Fibroblast of the aortic adventitia (primary cell): ENCODE results near the gene PLPP7. TPM values are rescaled to one million over a fixed set of nuclear protein-coding genes. Genes with fewer than 3 reads are reported as not detected.
"Not testable (repeated sequence)": the region's sequence is repeated elsewhere in the genome, so short reads cannot be mapped to it uniquely, and the experiment has no call there.

Source experiments
- DNase-seq: peaks from one replicate; pipeline ENCODE4 v3.0.0-alpha.2; 2010; ENCODE audit warnings: low read depth
- H3K4me3 ChIP-seq: 2 replicates; pipeline ENCODE4 v1.5.1; 2011; ENCODE audit warnings: low read depth, mild to moderate bottlenecking, control low read depth, low read length, moderate library complexity
- total RNA-seq: library from RNA; depleted of rRNA; stranded (reverse); fragments of >200 nt; gene quantifications from 2 replicates; pipeline ENCODE4 v1.2.3, GENCODE V29; 2012; ENCODE audit warnings: low replicate concordance
- TF ChIP-seq, protein P1 (sequence below): IDR thresholded peaks from 2 replicates; pipeline ENCODE4 v1.5.1; 2011; ENCODE audit warnings: mild to moderate bottlenecking, low read length, control low read depth, inconsistent platforms; ENCODE audit not compliant: insufficient read depth

The PLPP7 gene
- total RNA-seq, 1 donor, result 9.8 TPM

GRCh38 chr9:131270171-131271015 is 19.1 kb upstream of the PLPP7 start:
- no peak overlapping the region for H3K4me3 ChIP-seq
- TF ChIP-seq, protein P1, sequence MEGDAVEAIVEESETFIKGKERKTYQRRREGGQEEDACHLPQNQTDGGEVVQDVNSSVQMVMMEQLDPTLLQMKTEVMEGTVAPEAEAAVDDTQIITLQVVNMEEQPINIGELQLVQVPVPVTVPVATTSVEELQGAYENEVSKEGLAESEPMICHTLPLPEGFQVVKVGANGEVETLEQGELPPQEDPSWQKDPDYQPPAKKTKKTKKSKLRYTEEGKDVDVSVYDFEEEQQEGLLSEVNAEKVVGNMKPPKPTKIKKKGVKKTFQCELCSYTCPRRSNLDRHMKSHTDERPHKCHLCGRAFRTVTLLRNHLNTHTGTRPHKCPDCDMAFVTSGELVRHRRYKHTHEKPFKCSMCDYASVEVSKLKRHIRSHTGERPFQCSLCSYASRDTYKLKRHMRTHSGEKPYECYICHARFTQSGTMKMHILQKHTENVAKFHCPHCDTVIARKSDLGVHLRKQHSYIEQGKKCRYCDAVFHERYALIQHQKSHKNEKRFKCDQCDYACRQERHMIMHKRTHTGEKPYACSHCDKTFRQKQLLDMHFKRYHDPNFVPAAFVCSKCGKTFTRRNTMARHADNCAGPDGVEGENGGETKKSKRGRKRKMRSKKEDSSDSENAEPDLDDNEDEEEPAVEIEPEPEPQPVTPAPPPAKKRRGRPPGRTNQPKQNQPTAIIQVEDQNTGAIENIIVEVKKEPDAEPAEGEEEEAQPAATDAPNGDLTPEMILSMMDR, result no peak
- DNase-seq, result no peak

GRCh38 chr9:131271016-131271273 is 18.6 kb upstream of the PLPP7 start:
- not testable (repeated sequence) for DNase-seq, H3K4me3 ChIP-seq

GRCh38 chr9:131271506-131271931 is 18.0 kb upstream of the PLPP7 start:
- H3K4me3 ChIP-seq, result no peak overlapping the region
- no peak for DNase-seq
- TF ChIP-seq, protein P1, result no peak

GRCh38 chr9:131272212-131272611 is 17.3 kb upstream of the PLPP7 start:
- no peak for DNase-seq
- no peak overlapping the region for H3K4me3 ChIP-seq
- TF ChIP-seq, protein P1, result no peak

- TF ChIP-seq, protein P1, result no peak
- no peak for DNase-seq
- H3K4me3 ChIP-seq, result no peak overlapping the region
Observed at GRCh38 chr9:131273146-131273855, 16.2 kb upstream of the PLPP7 start.

- no peak overlapping the region for H3K4me3 ChIP-seq
- DNase-seq, result no peak
- TF ChIP-seq, protein P1, result no peak
Observed at GRCh38 chr9:131273856-131274673, 15.5 kb upstream of the PLPP7 start.
